ENCODE measurements around the gene CSMD2.

The CSMD2 gene

DNA sequence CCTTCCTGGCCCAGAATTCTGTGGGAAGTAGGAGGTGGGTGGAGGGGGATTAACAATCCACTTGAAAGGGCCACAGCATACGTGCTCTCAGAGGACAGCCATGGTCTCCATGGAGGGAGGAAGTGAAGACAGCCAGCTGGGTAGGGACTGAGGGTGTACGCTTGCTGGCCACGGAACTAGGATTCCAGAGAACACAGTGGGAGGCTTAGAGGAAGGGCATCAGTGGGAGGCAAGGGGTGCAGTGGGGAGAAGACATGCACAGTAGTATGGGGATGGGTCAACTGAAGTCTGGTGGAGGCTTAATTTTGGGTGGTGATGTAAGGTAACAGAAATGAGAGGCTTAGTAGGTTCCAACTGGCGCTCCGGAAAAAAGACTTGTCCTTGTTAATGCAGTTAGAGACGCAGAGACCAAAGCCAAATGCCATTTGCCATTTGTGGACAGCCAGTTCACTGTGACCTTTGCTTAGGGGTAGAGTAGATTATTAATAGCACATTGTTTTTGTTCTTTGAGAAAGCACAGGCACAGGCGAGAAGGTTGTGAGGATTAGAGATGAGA lies 589.6 kb downstream of the CSMD2 start:
- Histone ChIP-seq H3F3A (ENCODE audit: low read depth) (no peaks in the 10 kb centered on the region), H3K79me2 (ENCODE audit: insufficient read depth, low read length) (no peaks in the 10 kb centered on the region), H3K4me1 (ENCODE audit: insufficient read depth, low read length, poor library complexity, severe bottlenecking) (no peaks in the 10 kb centered on the region), H3K36me3 (ENCODE audit: insufficient read depth, low read length) (no peaks in the 10 kb centered on the region), H3K4me3 (ENCODE audit: low read length, poor library complexity, severe bottlenecking) (no peak overlapping the region), H3K27me3 (ENCODE audit: insufficient read depth, low read length, poor library complexity, severe bottlenecking) (no peaks in the 10 kb centered on the region), H3K9ac (ENCODE audit: low read depth, low read length, poor library complexity, severe bottlenecking) (no peak overlapping the region), H3K4me2 (ENCODE audit: low read depth, low read length, poor library complexity, severe bottlenecking) (no peak overlapping the region), H3K9me3 (ENCODE audit: insufficient read depth, low read depth, low read length) (no peaks in the 10 kb centered on the region), H3K9me2 (replicated peaks; ENCODE audit: low read depth, low read length) (no peaks in the 10 kb centered on the region), H2AFZ (ENCODE audit: low read length) (no peak overlapping the region), H4K20me1 (ENCODE audit: insufficient read depth, low read length, poor library complexity, severe bottlenecking) (no peaks in the 10 kb centered on the region)
- TF ChIP-seq EZH2phosphoT487 (IDR thresholded peaks at IDR 0.05; ENCODE audit: borderline replicate concordance) (no peak), CTCF (conservative IDR thresholded peaks at IDR 0.05; ENCODE audit: low read length) (no peak)

DNA sequence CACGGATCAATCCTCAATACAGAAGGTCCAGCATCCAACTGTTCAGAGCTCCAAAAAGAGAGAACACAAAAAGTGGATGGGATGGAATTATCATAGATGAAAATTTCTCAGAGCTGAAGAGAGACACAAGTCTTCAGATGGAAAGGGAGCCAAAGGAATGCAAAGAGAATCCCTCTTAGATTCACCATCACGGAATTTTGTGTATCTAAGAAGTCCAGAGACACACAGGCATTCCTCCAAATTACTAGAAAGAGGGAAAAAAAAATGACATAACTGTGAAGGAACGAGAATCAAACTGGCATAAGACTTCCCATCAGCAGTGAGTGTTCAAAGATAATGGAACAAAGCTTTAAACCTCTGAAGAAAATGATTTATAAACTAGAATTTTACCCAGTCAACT lies 591.4 kb downstream of the CSMD2 start:
- H3K27me3 ChIP-seq (ENCODE audit: insufficient read depth, low read length, poor library complexity, severe bottlenecking) = no peaks in the 10 kb centered on the region
- TF ChIP-seq CTCF (conservative IDR thresholded peaks at IDR 0.05; ENCODE audit: low read length) (no peak), EZH2phosphoT487 (IDR thresholded peaks at IDR 0.05; ENCODE audit: borderline replicate concordance) (no peak)
- no peaks in the 10 kb centered on the region for H3K36me3 ChIP-seq (ENCODE audit: insufficient read depth, low read length)
- no peak overlapping the region for H3K9ac ChIP-seq (ENCODE audit: low read depth, low read length, poor library complexity, severe bottlenecking)
- no peaks in the 10 kb centered on the region for H3K9me3 ChIP-seq (ENCODE audit: insufficient read depth, low read depth, low read length)
- H3K4me1 ChIP-seq (ENCODE audit: insufficient read depth, low read length, poor library complexity, severe bottlenecking) = no peaks in the 10 kb centered on the region
- no peaks in the 10 kb centered on the region for H3K79me2 ChIP-seq (ENCODE audit: insufficient read depth, low read length)
- no peaks in the 10 kb centered on the region for H3F3A ChIP-seq (ENCODE audit: low read depth)
- no peaks in the 10 kb centered on the region for H3K9me2 ChIP-seq (replicated peaks; ENCODE audit: low read depth, low read length)
- H3K4me2 ChIP-seq (ENCODE audit: low read depth, low read length, poor library complexity, severe bottlenecking) = no peak overlapping the region
- no peaks in the 10 kb centered on the region for H4K20me1 ChIP-seq (ENCODE audit: insufficient read depth, low read length, poor library complexity, severe bottlenecking)
- H2AFZ ChIP-seq (ENCODE audit: low read length) = no peak overlapping the region
- no peak overlapping the region for H3K4me3 ChIP-seq (ENCODE audit: low read length, poor library complexity, severe bottlenecking)

DNA sequence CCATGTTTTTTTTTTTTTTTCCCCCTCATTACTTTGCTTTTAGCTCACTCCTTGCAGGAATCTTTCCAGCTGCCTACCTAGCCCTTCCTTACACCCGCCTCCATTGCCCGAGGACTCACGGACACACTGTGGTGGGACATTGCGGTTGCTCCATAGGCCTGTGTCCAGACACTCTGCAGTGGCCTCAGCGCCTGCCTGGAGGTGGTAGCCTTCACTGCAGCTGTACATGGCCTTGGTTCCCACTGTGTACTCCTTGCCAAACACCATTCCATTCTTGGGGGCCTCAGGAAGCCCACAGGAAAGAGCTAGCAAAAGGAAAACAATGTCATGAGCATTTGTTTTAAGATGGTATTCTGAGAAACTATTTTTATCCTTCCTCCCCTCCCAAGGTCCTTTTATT lies 592.6 kb downstream of the CSMD2 start:
- no peaks in the 10 kb centered on the region for H4K20me1 ChIP-seq (ENCODE audit: insufficient read depth, low read length, poor library complexity, severe bottlenecking)
- H3K36me3 ChIP-seq (ENCODE audit: insufficient read depth, low read length) = no peaks in the 10 kb centered on the region
- H3K4me3 ChIP-seq (ENCODE audit: low read length, poor library complexity, severe bottlenecking) = no peak overlapping the region
- no peaks in the 10 kb centered on the region for H3K4me1 ChIP-seq (ENCODE audit: insufficient read depth, low read length, poor library complexity, severe bottlenecking)
- H3K79me2 ChIP-seq (ENCODE audit: insufficient read depth, low read length) = no peaks in the 10 kb centered on the region
- no peaks in the 10 kb centered on the region for H3F3A ChIP-seq (ENCODE audit: low read depth)
- H3K27me3 ChIP-seq (ENCODE audit: insufficient read depth, low read length, poor library complexity, severe bottlenecking) = no peaks in the 10 kb centered on the region
- no peak overlapping the region for H2AFZ ChIP-seq (ENCODE audit: low read length)
- H3K9me2 ChIP-seq (replicated peaks; ENCODE audit: low read depth, low read length) = no peaks in the 10 kb centered on the region
- H3K4me2 ChIP-seq (ENCODE audit: low read depth, low read length, poor library complexity, severe bottlenecking) = no peak overlapping the region
- TF ChIP-seq CTCF (conservative IDR thresholded peaks at IDR 0.05; ENCODE audit: low read length) (no peak), EZH2phosphoT487 (IDR thresholded peaks at IDR 0.05; ENCODE audit: borderline replicate concordance) (no peak)
- no peaks in the 10 kb centered on the region for H3K9me3 ChIP-seq (ENCODE audit: insufficient read depth, low read depth, low read length)
- H3K9ac ChIP-seq (ENCODE audit: low read depth, low read length, poor library complexity, severe bottlenecking) = no peak overlapping the region
